Endodermal cell (in vitro differentiated cells): ENCODE results near the gene CDC42SE2. TPM values are rescaled to one million over a fixed set of nuclear protein-coding genes. Genes with fewer than 3 reads are reported as not detected.

ENCODE experiments used
- DNase-seq: peaks from one replicate; pipeline ENCODE4 v3.0.0-alpha.2; 2017
- H3K27ac ChIP-seq: 2 replicates; pipeline ENCODE4 v1.5.1; 2013; ENCODE audit warnings: mild to moderate bottlenecking, low read depth, low read length, moderate library complexity
- H3K27me3 ChIP-seq: 2 replicates; pipeline ENCODE4 v1.6.1; 2013; ENCODE audit warnings: mild to moderate bottlenecking, low read length, moderate library complexity; ENCODE audit not compliant: insufficient read depth, control insufficient read depth, poor library complexity, severe bottlenecking
- H3K36me3 ChIP-seq: 2 replicates; pipeline ENCODE4 v1.7.0; 2013; ENCODE audit warnings: mild to moderate bottlenecking, low read length, moderate library complexity; ENCODE audit not compliant: control insufficient read depth, insufficient read depth
- H3K4me1 ChIP-seq: one replicate; pipeline ENCODE4 v1.7.0; 2013; ENCODE audit warnings: low read length; ENCODE audit not compliant: control insufficient read depth, insufficient read depth
- H3K4me3 ChIP-seq: 2 replicates; pipeline ENCODE4 v1.5.1; 2013; ENCODE audit warnings: mild to moderate bottlenecking, low read length, moderate library complexity
- H3K9ac ChIP-seq: 2 replicates; pipeline ENCODE4 v1.6.1; 2013; ENCODE audit warnings: mild to moderate bottlenecking, low read length, moderate library complexity; ENCODE audit not compliant: poor library complexity, severe bottlenecking; ENCODE audit errors: extremely low read depth
- H3K9me3 ChIP-seq: 2 replicates; pipeline ENCODE4 v1.6.1; 2013; ENCODE audit warnings: mild to moderate bottlenecking, low read length, moderate library complexity; ENCODE audit not compliant: control insufficient read depth
- H3K27ac Mint-ChIP-seq: 2 replicates; pipeline ENCODE4 v1.8.0; 2020; ENCODE audit warnings: mixed read lengths
- H3K27me3 Mint-ChIP-seq: 2 replicates; pipeline ENCODE4 v1.8.0; 2021; ENCODE audit warnings: mild to moderate bottlenecking, mixed read lengths; ENCODE audit not compliant: insufficient read depth
- H3K36me3 Mint-ChIP-seq: 2 replicates; pipeline ENCODE4 v1.8.0; 2020; ENCODE audit warnings: low read depth, mixed read lengths
- H3K4me1 Mint-ChIP-seq: 2 replicates; pipeline ENCODE4 v1.8.0; 2020; ENCODE audit warnings: mixed read lengths
- H3K4me3 Mint-ChIP-seq: 2 replicates; pipeline ENCODE4 v1.8.0; 2020; ENCODE audit warnings: mild to moderate bottlenecking, moderate library complexity, mixed read lengths
- H3K9me3 Mint-ChIP-seq: 2 replicates; pipeline ENCODE4 v1.8.0; 2020; ENCODE audit warnings: mild to moderate bottlenecking, mixed read lengths
- WGBS, 2 experiments: methylation state at CpG; one replicate each; pipeline versions ENCODE4 v1.1.5 to v1.1.7; 2013; ENCODE audit warnings: missing lambda C conversion rate in 2 of 2, mixed read lengths in 1 of 2; ENCODE audit not compliant: insufficient coverage in 1 of 2, insufficient read length in 1 of 2; 5-methylcytosine and 5-hydroxymethylcytosine counted together
- total RNA-seq, 2 donors: library from RNA; stranded (reverse); fragmentation: NEBNext Ultra II Directional in 1 of 2; extraction: Animal tissue kit (Norgen Biotek cat#: 25700) in 1 of 2; gene quantifications; 2 replicates in 1 of 2; 3 replicates in 1 of 2; pipeline ENCODE4 v1.2.1, GENCODE V29; 2021
- TF ChIP-seq, protein P1 (sequence below): fragments of 200-600 bp; sonication (generic); conservative IDR thresholded peaks from 2 replicates; pipeline ENCODE4 v1.5.0; 2021; ENCODE audit warnings: antibody characterized with exemption, mild to moderate bottlenecking

Gene CDC42SE2
- total RNA-seq, 2 donors from 2014 or later: 28.6 to 36.4 TPM

DNA sequence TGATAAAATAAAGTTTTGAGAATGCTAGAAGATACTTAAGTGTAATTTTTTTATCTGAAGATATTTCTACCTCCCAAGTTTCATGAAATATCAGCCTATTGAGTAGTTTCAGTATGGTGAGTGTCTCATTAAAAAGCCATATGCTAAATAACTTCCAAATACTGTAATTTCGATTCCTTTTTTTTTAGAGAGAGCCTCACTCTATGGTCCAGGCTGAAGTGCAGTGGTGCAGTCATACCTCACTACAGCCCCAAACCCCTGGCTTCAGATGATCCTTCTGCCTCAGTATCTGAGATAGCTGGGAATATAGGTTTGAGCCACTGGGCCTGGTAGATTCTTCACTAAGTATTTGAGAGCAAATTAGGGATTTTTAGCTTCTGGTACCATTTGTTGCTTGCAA is 24.5 kb downstream of the CDC42SE2 start:
- no peaks in the 10 kb centered on the region for H3K4me1 ChIP-seq
- 100% methylated on average over 1 of the region's 1 CpG; no CpG with 5 or more reads in 1 of the 2 experiments for whole genome bisulfite sequencing, 2 experiments
- H3K9me3 ChIP-seq: no peaks in the 10 kb centered on the region
- no peak overlapping the region for H3K9ac ChIP-seq
- peaks cover 2% of the 10 kb centered on the region for H3K4me1 Mint-ChIP-seq
- H3K27me3 ChIP-seq: no peaks in the 10 kb centered on the region
- H3K36me3 Mint-ChIP-seq: peaks cover 2% of the 10 kb centered on the region
- no peak overlapping the region for H3K4me3 ChIP-seq
- H3K9me3 Mint-ChIP-seq: no peaks in the 10 kb centered on the region
- H3K36me3 ChIP-seq: peaks cover 7% of the 10 kb centered on the region
- H3K27ac Mint-ChIP-seq: no peak overlapping the region
- TF ChIP-seq, protein P1, sequence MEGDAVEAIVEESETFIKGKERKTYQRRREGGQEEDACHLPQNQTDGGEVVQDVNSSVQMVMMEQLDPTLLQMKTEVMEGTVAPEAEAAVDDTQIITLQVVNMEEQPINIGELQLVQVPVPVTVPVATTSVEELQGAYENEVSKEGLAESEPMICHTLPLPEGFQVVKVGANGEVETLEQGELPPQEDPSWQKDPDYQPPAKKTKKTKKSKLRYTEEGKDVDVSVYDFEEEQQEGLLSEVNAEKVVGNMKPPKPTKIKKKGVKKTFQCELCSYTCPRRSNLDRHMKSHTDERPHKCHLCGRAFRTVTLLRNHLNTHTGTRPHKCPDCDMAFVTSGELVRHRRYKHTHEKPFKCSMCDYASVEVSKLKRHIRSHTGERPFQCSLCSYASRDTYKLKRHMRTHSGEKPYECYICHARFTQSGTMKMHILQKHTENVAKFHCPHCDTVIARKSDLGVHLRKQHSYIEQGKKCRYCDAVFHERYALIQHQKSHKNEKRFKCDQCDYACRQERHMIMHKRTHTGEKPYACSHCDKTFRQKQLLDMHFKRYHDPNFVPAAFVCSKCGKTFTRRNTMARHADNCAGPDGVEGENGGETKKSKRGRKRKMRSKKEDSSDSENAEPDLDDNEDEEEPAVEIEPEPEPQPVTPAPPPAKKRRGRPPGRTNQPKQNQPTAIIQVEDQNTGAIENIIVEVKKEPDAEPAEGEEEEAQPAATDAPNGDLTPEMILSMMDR: no peak
- H3K27me3 Mint-ChIP-seq: no peaks in the 10 kb centered on the region
- H3K4me3 Mint-ChIP-seq: no peak overlapping the region
- H3K27ac ChIP-seq: no peak overlapping the region
- DNase-seq: no peak

DNA sequence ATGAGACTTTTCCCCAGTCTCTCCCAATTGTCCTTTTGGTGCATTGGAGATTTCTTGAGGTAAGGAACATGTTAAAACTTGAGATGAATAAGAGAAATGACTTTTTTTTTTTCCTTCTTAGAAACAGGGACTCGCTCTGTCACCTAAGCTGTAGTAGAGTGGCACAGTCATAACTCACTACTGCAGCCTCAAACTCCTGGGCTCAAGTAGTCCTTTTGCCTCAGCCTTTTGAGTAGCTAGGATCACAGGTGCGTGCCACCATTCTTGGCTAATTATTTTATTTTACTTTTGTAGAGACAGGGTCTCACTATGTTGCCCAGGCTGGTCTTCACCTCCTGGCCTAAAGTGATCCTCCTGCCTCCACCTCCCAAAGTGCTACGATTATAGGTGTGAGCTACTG is 25.9 kb downstream of the CDC42SE2 start:
- peaks cover 2% of the 10 kb centered on the region for H3K4me1 Mint-ChIP-seq
- WGBS, 2 experiments: 80 to 89% methylated on average over 2 to 3 of the region's 3 CpGs
- H3K27ac Mint-ChIP-seq: no peak overlapping the region
- no peak overlapping the region for H3K27ac ChIP-seq
- no peaks in the 10 kb centered on the region for H3K27me3 ChIP-seq
- no peaks in the 10 kb centered on the region for H3K27me3 Mint-ChIP-seq
- no peak overlapping the region for H3K4me3 ChIP-seq
- no peaks in the 10 kb centered on the region for H3K9me3 Mint-ChIP-seq
- no peaks in the 10 kb centered on the region for H3K9me3 ChIP-seq
- peaks cover 4% of the 10 kb centered on the region for H3K36me3 Mint-ChIP-seq
- TF ChIP-seq, protein P1: no peak
- H3K4me1 ChIP-seq: no peaks in the 10 kb centered on the region
- peaks cover 5% of the 10 kb centered on the region for H3K36me3 ChIP-seq
- H3K4me3 Mint-ChIP-seq: no peak overlapping the region
- no peak overlapping the region for H3K9ac ChIP-seq
- DNase-seq: no peak

DNA sequence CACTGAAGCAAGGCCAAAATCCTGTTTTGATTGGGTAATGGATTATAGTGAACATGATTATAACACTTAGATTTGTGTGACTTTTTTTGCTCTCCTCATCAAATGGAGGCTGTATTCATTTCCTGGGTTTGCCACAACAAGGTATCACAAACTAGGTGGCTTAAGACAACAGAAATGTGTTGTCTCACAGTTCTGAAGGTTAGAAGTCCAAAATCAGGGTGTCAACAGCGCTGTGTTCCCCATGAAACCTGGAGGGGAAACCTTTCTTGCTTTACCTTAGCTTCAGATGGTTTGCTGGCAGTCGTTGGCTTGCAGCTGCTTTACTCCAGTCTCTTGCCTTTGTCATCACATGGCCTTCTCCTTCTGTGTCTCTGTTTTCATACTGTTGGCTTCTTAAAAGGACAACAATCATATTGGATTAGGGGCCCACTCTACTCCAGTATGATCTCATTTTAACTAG is 32.4 kb downstream of the CDC42SE2 start:
- Histone ChIP-seq H3K27ac (no peak overlapping the region), H3K9me3 (no peaks in the 10 kb centered on the region), H3K27me3 (no peaks in the 10 kb centered on the region), H3K4me1 (no peaks in the 10 kb centered on the region), H3K36me3 (no peaks in the 10 kb centered on the region), H3K4me3 (no peak overlapping the region), H3K9ac (no peak overlapping the region)
- H3K27me3 Mint-ChIP-seq: no peaks in the 10 kb centered on the region
- TF ChIP-seq, protein P1: no peak
- WGBS, 2 experiments: 90 to 94% methylated on average over 2 of the region's 2 CpGs
- no peak for DNase-seq
- H3K36me3 Mint-ChIP-seq: peaks cover 6% of the 10 kb centered on the region
- H3K9me3 Mint-ChIP-seq: no peaks in the 10 kb centered on the region
- H3K4me1 Mint-ChIP-seq: no peaks in the 10 kb centered on the region
- H3K27ac Mint-ChIP-seq: no peak overlapping the region
- H3K4me3 Mint-ChIP-seq: no peak overlapping the region
